Measurements from ENCODE around the gene PCSK9.

- no peak for TF ChIP-seq MXI1 (IDR thresholded peaks at IDR 0.05; ENCODE audit: borderline replicate concordance, low read depth, low read length)
- TF ChIP-seq POLR2A (IDR thresholded peaks at IDR 0.05; ENCODE audit: low read depth, low read length), result no peak
Measured at GRCh38 chr1:55089683-55090082, 50.3 kb downstream of the PCSK9 start.

Data from IMR-90 (cell line).